ENCODE results near the gene PGAP1.

GRCh38 chr2:196963961-196964360, 37.5 kb upstream of the PGAP1 start:
- TF ChIP-seq CTCF (conservative IDR thresholded peaks at IDR 0.05; ENCODE audit: low read length) (no peak), EZH2phosphoT487 (IDR thresholded peaks at IDR 0.05; ENCODE audit: borderline replicate concordance) (no peak)

Data from Loucy (cell line).